Tibial artery (tissue), 4 donors: ENCODE results near the gene FAM161A.

ENCODE experiments used
- DNase-seq, 2 donors: peaks; one replicate each; pipeline ENCODE4 v3.0.0-alpha.2; 2019
- H3K27ac ChIP-seq, 2 donors: fragments of 200-600 bp; sonication (generic) in 1 of 2; 1 replicate in 1 of 2; 2 replicates in 1 of 2; pipeline ENCODE4 v1.5.1; 2018 to 2019; ENCODE audit warnings: mild to moderate bottlenecking in 1 of 2
- H3K27me3 ChIP-seq, 2 donors: fragments of 200-600 bp; sonication (generic) in 1 of 2; one replicate each; pipeline versions ENCODE4 v1.5.1 to v1.6.0; 2016 to 2019
- H3K36me3 ChIP-seq, 3 donors: fragments of 200-600 bp; sonication (generic) in 2 of 3; one replicate each; pipeline ENCODE4 v1.5.1; 2016 to 2019; ENCODE audit warnings: mild to moderate bottlenecking in 2 of 3
- H3K4me1 ChIP-seq, 4 donors: fragments of 200-600 bp; sonication (generic) in 2 of 4; 1 replicate in 3 of 4; 2 replicates in 1 of 4; pipeline ENCODE4 v1.5.1; 2016 to 2019
- H3K4me3 ChIP-seq, 2 donors: fragments of 200-600 bp; sonication (generic) in 1 of 2; 1 replicate in 1 of 2; 2 replicates in 1 of 2; pipeline ENCODE4 v1.5.1; 2018 to 2019; ENCODE audit warnings: mild to moderate bottlenecking in 2 of 2
- H3K9me3 ChIP-seq, 3 donors: fragments of 200-600 bp; sonication (generic) in 1 of 3; one replicate each; pipeline ENCODE4 v1.5.1; 2016 to 2019
- intact Hi-C: fragments of 100-400 bp; cut with DNase I; formaldehyde crosslinking; loops from one replicate; pipeline ENCODE4 v1.15.0; 2023; ENCODE audit warnings: low total_unique reads
- TF ChIP-seq, protein P1 (sequence below), 2 experiments: fragments of 200-600 bp in 1 of 2; fragments of 450-650 bp in 1 of 2; IDR thresholded peaks; one replicate each; pipeline ENCODE4 v1.5.1; 2017 to 2019; ENCODE audit warnings: antibody characterized with exemption in 2 of 2, mild to moderate bottlenecking in 1 of 2, moderate library complexity in 1 of 2

Gene FAM161A

DNA sequence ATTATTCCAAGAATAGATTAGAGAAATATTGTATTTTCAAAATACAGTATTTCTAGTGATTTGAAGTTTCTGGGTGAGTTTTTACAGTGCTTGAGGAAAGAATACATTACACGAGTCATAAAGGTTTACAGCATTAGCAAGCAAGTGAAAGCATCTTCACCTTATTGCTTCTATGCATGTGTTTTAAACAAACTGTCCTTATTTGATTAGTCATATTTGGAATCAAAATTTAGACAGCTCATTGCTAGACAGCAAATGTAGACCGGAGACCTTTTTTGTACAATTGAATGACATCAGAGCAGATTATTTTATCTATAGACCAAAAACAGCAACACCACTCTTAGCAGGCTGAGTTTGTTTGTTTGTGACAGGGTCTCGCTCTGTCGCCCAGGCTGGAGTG, 69.2 kb downstream of the FAM161A start:
- Histone ChIP-seq H3K36me3 (no peaks in the 10 kb centered on the region), H3K27me3 (peaks cover 0 to 7% of the 10 kb centered on the region in 2 donors), H3K27ac (no peak overlapping the region), H3K4me3 (no peak overlapping the region), H3K9me3 (peaks cover 0 to 9% (median 0%) of the 10 kb centered on the region in 3 donors), H3K4me1 (no peaks in the 10 kb centered on the region)
- TF ChIP-seq, protein P1, sequence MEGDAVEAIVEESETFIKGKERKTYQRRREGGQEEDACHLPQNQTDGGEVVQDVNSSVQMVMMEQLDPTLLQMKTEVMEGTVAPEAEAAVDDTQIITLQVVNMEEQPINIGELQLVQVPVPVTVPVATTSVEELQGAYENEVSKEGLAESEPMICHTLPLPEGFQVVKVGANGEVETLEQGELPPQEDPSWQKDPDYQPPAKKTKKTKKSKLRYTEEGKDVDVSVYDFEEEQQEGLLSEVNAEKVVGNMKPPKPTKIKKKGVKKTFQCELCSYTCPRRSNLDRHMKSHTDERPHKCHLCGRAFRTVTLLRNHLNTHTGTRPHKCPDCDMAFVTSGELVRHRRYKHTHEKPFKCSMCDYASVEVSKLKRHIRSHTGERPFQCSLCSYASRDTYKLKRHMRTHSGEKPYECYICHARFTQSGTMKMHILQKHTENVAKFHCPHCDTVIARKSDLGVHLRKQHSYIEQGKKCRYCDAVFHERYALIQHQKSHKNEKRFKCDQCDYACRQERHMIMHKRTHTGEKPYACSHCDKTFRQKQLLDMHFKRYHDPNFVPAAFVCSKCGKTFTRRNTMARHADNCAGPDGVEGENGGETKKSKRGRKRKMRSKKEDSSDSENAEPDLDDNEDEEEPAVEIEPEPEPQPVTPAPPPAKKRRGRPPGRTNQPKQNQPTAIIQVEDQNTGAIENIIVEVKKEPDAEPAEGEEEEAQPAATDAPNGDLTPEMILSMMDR (IDR thresholded peaks at IDR 0.05), result no peak
- intact Hi-C loops, result no loop called here
- no peak for DNase-seq

DNA sequence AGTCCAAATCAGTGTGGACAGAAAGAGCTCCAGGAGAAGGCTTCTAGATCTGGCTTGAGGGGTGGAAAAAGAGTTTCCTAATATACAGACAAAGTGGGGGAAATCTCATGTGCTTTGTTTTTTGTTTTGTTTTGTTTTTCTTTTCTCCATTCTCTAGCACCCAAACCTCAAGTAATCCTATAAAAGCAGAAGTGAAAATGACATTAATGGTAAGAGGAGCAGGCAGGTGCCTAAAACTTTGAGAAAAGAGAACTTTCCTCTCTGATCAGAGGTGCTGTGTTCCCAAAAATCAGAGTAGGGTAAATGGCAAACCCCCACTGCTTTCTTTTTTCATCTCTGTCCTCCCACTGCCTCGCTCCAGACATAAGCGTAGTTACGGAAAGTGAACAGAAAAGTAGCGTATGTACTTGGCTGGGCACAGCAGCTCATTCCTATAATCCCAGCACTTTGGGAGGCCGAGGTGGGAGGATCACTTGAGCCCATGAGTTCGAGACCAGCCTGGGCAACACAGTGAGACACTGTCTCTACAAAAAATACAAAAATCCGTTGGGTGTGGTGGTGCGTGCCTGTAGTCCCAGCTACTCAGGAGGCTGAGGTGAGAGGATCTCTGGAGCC, 77.8 kb downstream of the FAM161A start:
- H3K9me3 ChIP-seq, result peaks cover 0 to 5% (median 0%) of the 10 kb centered on the region in 3 donors
- no peak overlapping the region for H3K27ac ChIP-seq
- TF ChIP-seq, protein P1 (IDR thresholded peaks at IDR 0.05), result no peak
- no peaks in the 10 kb centered on the region for H3K36me3 ChIP-seq
- peaks cover 0 to 3% of the 10 kb centered on the region in 2 donors for H3K27me3 ChIP-seq
- no peaks in the 10 kb centered on the region for H3K4me1 ChIP-seq
- DNase-seq, result no peak
- intact Hi-C loops, result no loop called here
- no peak overlapping the region for H3K4me3 ChIP-seq
